ENCODE measurements around the gene HNF1B.

The HNF1B gene

GRCh38 chr17:37671824-37672547, 72.9 kb downstream of the HNF1B start:
- DNase-seq (ENCODE audit: low read depth) = no peak

- DNase-seq (ENCODE audit: low read depth) = no peak
These were observed 73.6 kb downstream of the HNF1B start for GRCh38 chr17:37671028-37671823.

DNA sequence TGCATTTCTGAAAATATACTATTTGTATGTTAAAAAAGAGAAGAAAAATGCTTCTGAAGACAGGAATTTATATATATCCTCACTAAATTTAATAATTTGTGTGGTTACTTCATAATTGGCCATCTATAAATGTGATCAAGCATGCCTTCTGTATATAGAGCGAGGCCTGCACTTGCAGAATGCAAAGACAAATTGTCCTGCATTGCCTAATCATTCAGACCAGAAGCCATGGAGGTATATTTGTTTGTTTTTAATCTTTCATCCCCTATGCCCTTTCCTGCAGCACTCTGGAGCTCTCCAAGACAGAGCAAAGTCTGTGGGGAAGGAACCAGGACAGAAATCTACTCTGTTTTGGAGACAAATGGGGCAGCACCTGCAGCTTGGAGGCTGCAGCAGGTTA, 77.8 kb downstream of the HNF1B start:
- no peak for DNase-seq (ENCODE audit: low read depth)

- DNase-seq (ENCODE audit: low read depth) = no peak
These were observed 80.6 kb downstream of the HNF1B start for GRCh38 chr17:37664214-37664613.

GRCh38 chr17:37662353-37662752, 82.5 kb downstream of the HNF1B start:
- DNase-seq (ENCODE audit: low read depth) = no peak

- DNase-seq (ENCODE audit: low read depth) = no peak
These were observed 83.4 kb downstream of the HNF1B start for GRCh38 chr17:37661400-37662014.

- no peak for DNase-seq (ENCODE audit: low read depth)
These were observed 84.9 kb downstream of the HNF1B start for GRCh38 chr17:37659925-37660324.

GRCh38 chr17:37657202-37657601, 87.7 kb downstream of the HNF1B start:
- no peak for DNase-seq (ENCODE audit: low read depth)

GRCh38 chr17:37651849-37652248, 93.0 kb downstream of the HNF1B start:
- DNase-seq (ENCODE audit: low read depth) = no peak

GRCh38 chr17:37650419-37651003, 94.3 kb downstream of the HNF1B start:
- no peak for DNase-seq (ENCODE audit: low read depth)

GRCh38 chr17:37648555-37648954, 96.3 kb downstream of the HNF1B start:
- no peak for DNase-seq (ENCODE audit: low read depth)

GRCh38 chr17:37647856-37648255, 97.0 kb downstream of the HNF1B start:
- no peak for DNase-seq (ENCODE audit: low read depth)

- DNase-seq (ENCODE audit: low read depth) = no peak
These were observed 101.0 kb downstream of the HNF1B start for GRCh38 chr17:37643869-37644268.

GRCh38 chr17:37643118-37643766, 101.6 kb downstream of the HNF1B start, which contains the start of gene DDX52:
Gene DDX52, minus strand, starts transcription at chr17:37643446. Its CDS starts 26 bp downstream, at chr17:37643420.
- peak; percentile 80 for DNase-seq (ENCODE audit: low read depth)

DNA sequence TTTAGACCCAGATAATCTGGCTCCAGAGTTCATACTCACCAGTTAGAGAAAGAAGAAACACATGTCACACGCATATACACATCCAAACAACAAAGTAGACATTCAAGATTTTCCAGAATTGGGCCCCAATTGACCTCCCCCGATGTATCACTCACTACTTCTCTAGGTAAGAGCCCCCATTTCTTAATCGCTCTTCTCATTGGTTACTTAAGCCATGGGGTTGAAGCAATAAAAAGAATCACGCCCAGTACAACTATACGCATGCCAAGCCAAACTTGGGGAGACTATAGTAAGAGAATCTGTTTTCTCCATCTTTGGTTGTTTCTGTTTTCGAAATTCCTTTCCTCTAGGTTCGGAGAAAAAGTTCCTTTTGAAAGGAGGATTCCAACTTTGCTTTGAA, 102.2 kb downstream of the HNF1B start:
- no peak for DNase-seq (ENCODE audit: low read depth)

- DNase-seq (ENCODE audit: low read depth) = no peak
These were observed 104.8 kb downstream of the HNF1B start for GRCh38 chr17:37640015-37640414.

GRCh38 chr17:37637956-37638355, 106.9 kb downstream of the HNF1B start:
- DNase-seq (ENCODE audit: low read depth) = no peak
